ENCODE results near the gene NRP1.
A peak's percentile ranks its signal among the peaks of the same experiment; 100 is the strongest.
"Not testable (repeated sequence)": the region's sequence is repeated elsewhere in the genome, so short reads cannot be mapped to it uniquely, and the experiment has no call there.

The NRP1 gene

DNA sequence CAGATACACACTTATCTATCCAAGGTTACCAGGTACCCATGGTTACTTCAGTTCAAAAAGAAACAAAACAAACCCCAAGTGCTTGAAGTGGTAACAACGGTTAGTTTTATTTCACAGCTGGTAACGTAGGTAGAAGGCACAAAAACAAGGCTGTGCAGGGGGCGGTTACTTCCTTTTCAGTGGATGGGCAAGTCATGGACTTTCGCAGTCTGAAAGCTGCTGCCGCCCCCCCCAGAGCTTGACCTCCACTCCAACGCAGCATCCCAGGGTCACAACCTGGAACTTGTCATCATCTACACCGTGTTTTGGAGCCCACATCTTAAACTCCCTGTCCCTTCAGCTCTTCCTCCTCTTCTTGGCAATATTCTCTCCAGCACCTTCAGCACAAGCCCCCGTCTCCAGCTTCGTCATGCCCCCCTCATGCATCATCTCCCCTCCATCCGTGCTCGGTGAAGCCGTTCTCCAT is 195.3 kb downstream of the NRP1 start:
- peak; percentile 90 for DNase-seq

DNA sequence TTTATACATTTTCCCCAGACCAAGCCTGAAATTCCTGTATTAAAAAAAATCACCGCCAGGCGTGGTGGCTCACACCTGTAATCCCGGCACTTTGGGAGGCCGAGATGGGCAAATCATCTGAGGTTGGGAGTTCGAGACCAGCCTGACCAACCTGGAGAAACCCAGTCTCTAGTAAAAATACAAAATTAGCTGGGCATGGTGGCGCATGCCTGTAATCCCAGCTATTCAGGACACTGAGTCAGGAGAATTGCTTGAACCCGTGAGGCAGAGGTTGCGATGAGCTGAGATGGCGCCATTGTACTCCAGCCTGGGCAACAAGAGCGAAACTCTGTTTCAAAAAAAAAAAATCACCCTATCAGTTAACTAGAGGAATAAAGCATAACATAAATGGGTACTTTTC is 195.8 kb downstream of the NRP1 start:
- not testable (repeated sequence) for DNase-seq

DNA sequence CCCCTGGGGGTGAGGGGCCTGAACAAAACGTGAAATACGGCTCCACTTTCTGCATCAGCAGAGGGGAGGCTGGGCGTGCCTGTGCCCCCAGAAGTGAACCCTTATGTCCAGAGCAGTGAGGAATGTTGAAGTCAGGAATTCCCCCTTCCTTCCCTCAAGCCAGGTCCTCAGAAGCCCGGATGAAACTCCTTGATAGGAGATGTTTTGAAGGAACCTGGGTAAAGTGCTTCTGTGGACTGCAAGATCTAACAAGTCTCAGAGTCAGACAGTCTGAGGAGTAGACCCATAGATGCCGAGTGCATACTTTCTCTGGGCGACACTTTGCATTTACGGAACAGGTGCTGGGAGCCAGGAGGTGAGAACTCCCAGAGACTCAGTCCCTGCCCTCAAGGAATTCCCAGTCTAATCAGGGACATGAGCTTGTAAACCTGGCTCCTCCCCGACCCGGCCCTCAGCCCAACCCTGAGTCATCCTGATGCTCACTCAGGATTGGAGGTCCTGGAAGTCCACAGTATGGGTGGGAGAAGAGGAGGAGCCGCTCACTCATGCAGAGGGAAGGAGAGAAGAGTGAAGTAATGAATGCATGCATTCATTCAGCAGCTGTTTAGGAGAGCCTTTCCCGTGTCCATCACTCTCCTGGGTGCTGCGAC is 197.0 kb downstream of the NRP1 start:
- DNase-seq: no peak

DNA sequence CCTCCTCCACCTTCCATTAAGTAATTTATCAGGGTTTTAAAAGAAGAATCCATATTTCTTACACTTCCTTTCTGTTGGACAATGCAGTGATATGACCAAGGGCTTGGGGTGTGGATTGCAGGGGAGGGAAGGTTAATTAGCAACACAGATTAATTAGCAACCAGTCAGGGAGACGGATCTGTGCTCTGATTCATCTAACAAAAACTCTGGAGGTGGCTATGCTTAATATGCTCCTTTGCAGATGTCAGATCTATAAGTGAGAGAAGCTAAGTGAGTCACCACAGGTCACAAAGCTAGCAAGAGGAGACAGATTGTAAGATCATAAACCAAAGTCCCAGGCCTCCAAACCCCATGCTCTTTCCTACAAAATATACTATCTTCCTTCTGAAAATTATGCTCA is 197.7 kb downstream of the NRP1 start:
- peak; percentile 88 for DNase-seq

DNA sequence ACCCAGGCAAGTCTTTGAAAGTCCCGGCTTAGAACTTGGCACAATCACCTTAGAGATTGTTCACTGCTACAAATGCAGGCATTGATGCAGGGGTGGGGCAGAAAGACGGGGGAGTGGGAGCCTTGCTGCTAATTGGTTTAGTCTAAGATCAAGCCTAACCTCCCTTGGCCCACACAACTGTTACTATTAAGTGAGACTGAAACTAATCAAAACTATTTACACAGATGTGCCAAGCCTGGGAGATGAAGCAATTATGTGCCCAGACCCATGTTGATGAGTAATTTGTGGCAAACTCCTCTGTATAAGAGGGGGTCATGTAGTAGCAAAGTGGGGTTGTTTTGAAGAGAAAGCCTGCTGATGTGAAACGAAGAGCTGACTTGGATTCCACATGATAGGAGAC is 198.2 kb downstream of the NRP1 start:
- peak; percentile 82 for DNase-seq

DNA sequence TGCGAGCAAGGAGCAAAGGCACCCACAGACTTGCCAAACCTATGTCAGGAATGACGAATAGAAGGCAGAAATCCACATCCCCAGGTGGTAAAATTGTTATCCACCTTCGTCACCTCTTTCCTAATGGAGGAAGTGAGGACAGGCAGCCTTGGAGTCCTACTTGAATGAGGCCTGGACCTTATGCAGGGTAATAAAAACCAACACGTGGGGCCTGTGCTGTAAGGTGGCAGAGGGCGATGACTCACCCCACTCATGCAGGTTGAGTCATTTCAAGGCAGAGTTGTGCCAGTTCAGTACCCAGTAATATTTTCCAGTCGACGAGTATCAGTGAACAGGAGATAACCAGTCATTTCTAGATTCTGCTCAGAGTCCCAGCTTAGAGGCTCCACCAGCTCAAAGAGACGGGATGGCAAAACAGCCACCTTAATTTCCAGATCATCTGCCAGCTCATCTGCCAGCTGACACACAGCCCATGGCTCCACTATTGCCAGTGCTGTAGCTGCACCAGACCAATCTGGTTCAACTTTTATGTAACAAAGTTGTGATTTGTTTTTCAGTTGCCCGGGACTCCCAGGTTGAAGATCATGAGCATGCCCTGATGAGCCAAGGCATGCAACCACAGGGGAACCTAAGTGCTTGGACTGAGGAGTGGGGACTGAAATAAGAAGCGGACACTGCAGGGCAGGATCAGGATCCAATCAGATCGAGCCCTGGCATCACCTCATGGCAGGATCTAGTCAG is 200.3 kb downstream of the NRP1 start:
- DNase-seq: peak; percentile 98

DNA sequence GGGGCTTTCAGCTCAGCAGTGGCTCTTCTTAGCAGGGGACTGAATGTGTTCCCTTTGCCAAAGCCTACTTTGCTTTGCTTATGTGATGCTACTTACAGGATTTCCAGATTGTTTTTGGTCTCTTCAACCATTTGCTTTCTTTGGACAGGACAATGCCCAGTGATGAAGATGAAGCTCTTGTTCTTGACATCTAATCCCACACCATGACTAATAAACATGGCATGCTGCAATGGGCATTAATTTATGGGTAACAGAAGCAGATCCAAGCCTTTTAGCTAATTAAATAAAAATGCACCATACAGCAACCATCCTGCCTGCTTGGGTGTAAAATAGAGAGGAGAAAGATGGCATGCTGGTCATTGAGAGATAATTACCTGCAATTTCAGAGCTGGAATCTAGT is 200.9 kb downstream of the NRP1 start:
- no peak for DNase-seq

DNA sequence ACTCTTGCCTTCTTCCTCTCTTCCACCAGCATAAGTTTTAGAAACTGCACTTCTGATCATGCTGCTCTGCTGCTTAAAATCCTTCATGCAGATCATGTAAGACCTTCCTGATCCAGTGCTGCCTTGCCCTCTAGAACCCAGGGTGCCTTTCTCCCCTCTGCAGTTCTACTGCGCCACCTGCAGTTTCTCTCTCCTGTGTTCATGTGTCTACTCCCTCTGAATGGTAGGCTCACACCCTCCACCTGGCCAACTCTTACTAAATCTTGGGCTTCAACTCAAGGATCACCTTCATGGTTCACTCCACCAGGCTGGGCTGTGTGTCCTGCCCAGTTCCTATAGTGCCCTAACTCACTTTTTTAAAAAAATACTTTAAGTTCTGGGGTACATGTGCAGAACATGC is 201.8 kb downstream of the NRP1 start:
- peak; percentile 86 for DNase-seq

DNA sequence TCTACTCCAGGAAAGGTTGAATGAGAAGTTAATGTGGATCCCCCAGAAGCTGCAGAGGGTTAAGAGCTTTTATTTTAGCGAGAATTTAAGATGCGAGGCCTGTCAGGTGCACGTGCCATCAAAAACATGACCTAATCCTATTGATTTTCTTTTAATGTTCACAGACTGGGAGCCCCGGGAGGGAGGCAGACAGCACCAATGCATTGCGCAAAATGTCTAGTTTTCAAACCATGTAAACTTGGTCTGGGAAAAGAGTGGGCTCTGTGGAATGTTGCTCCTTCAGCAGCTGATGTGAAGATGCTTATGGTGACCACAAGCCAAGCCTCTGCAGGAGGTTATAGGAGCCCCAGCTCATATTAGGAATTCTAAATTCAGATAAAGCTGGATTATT is 204.5 kb downstream of the NRP1 start:
- DNase-seq: no peak

DNA sequence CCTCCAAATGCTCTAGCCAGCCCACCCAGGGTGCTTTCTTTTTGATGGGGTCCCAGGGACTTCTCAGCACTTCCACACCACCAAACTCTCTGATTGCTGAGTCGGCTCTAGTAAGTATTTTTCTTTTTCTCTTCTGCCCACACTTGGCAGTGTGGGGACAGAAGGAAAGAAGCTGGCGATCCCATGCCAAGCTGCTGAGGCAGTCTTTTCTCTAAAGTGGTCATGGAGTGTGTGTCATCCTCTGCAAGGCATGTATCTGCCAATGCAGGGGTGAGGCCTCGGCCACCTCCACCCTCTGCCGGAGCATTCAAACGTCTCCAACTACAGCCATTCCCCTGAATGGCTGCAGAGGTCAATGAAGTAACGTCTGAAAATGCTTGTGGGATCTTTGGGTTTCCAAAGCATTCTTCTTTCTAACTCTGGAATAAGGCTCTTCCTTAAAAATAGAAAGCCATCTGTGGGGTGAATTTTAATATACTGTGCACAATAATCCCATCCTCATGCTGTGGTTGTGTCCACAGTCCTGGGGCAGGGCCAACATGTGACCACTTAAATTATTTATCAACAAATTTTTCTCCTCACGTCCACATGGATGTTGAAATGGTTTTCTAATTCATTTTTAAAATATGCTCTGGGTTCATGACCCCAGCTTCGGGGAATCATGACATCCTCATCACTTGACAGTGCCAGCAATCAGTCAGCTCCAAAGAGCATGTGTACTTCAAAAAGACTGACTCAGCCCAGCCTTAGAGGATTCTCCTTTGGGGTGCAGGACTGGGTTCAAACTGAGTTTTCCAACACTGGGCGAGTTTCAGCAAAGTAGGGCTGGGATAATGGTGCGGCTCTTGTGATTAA is 205.1 kb downstream of the NRP1 start:
- DNase-seq: no peak

DNA sequence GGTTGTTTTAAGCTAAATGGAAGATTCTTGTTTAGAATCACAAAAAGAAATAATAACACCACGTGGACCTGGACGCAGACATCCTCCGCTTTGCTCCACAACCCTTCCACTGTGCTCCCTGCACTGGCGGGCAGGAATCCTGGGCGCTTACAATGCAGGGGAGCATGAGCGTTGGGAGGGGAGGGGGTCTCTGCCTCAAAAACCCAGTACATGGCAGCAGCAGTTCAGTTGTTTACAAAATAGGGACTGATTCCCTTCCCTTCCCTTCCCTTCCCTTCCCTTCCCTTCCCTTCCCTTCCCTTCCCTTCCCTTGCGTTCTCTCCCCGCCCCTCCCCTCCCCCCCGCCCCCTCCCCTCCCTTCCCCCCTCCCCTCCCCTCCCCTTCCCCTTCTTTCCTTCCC is 206.8 kb downstream of the NRP1 start:
- DNase-seq: no peak
